ENCODE results near the gene HK1. TPM values are rescaled to one million over a fixed set of nuclear protein-coding genes. Genes with fewer than 3 reads are reported as not detected.

HK1 gene
- total RNA-seq, 2 donors from 2014 or later = 150 to 158 TPM

DNA sequence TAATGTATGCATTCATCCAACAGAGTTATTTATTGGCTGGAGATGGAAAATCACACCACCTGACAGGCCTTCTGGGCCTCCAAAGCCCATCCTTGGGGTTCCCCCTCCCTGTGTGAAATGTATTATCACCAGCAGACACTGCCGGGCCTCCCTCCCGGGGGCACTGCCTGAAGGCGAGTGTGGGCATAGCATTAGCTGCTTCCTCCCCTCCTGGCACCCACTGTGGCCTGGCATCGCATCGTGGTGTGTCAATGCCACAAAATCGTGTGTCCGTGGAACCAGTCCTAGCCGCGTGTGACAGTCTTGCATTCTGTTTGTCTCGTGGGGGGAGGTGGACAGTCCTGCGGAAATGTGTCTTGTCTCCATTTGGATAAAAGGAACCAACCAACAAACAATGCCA lies 123.1 kb downstream of the HK1 start:
- H3K9me3 ChIP-seq = no peaks in the 10 kb centered on the region
- peaks cover 43% of the 10 kb centered on the region for H3K36me3 ChIP-seq
- no peaks in the 10 kb centered on the region for H3K27me3 ChIP-seq (replicated peaks; ENCODE audit: insufficient read depth)
- DNase-seq (ENCODE audit: low spot score) (no peak), ATAC-seq (ENCODE audit: insufficient number of reproducible peaks, low FRiP score, low read depth) (no peak)
- TF ChIP-seq, protein P1, sequence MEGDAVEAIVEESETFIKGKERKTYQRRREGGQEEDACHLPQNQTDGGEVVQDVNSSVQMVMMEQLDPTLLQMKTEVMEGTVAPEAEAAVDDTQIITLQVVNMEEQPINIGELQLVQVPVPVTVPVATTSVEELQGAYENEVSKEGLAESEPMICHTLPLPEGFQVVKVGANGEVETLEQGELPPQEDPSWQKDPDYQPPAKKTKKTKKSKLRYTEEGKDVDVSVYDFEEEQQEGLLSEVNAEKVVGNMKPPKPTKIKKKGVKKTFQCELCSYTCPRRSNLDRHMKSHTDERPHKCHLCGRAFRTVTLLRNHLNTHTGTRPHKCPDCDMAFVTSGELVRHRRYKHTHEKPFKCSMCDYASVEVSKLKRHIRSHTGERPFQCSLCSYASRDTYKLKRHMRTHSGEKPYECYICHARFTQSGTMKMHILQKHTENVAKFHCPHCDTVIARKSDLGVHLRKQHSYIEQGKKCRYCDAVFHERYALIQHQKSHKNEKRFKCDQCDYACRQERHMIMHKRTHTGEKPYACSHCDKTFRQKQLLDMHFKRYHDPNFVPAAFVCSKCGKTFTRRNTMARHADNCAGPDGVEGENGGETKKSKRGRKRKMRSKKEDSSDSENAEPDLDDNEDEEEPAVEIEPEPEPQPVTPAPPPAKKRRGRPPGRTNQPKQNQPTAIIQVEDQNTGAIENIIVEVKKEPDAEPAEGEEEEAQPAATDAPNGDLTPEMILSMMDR (IDR thresholded peaks at IDR 0.05) = no peak
- H3K4me3 ChIP-seq = no peak overlapping the region
- peaks cover 6 to 22% of the 10 kb centered on the region in 2 donors for H3K4me1 ChIP-seq (ENCODE audit: control insufficient read depth in 1 of 2, low read depth in 2 of 2)
- no peak overlapping the region for H3K27ac ChIP-seq

- H3K4me1 ChIP-seq (ENCODE audit: control insufficient read depth in 1 of 2, low read depth in 2 of 2) = peaks cover 10 to 32% of the 10 kb centered on the region in 2 donors
- no peak overlapping the region for H3K27ac ChIP-seq
- ATAC-seq (ENCODE audit: insufficient number of reproducible peaks, low FRiP score, low read depth) (no peak), DNase-seq (ENCODE audit: low spot score) (no peak)
- TF ChIP-seq, protein P1 (IDR thresholded peaks at IDR 0.05) = no peak
- peaks cover 39% of the 10 kb centered on the region for H3K36me3 ChIP-seq
- no peaks in the 10 kb centered on the region for H3K9me3 ChIP-seq
- no peaks in the 10 kb centered on the region for H3K27me3 ChIP-seq (replicated peaks; ENCODE audit: insufficient read depth)
- H3K4me3 ChIP-seq = no peak overlapping the region
Observed at GRCh38 chr10:69402386-69402785, 124.1 kb downstream of the HK1 start.

GRCh38 chr10:69403066-69403465 lies 124.8 kb downstream of the HK1 start:
- ATAC-seq (ENCODE audit: insufficient number of reproducible peaks, low FRiP score, low read depth) (no peak), DNase-seq (ENCODE audit: low spot score) (no peak)
- TF ChIP-seq, protein P1 (IDR thresholded peaks at IDR 0.05) = no peak
- peaks cover 34% of the 10 kb centered on the region for H3K36me3 ChIP-seq
- peak overlapping the region in 1 of 2 donors; percentile 16 for H3K27ac ChIP-seq
- H3K4me3 ChIP-seq = no peak overlapping the region
- H3K27me3 ChIP-seq (replicated peaks; ENCODE audit: insufficient read depth) = no peaks in the 10 kb centered on the region
- no peaks in the 10 kb centered on the region for H3K9me3 ChIP-seq
- H3K4me1 ChIP-seq (ENCODE audit: control insufficient read depth in 1 of 2, low read depth in 2 of 2) = peaks cover 16 to 38% of the 10 kb centered on the region in 2 donors

DNA sequence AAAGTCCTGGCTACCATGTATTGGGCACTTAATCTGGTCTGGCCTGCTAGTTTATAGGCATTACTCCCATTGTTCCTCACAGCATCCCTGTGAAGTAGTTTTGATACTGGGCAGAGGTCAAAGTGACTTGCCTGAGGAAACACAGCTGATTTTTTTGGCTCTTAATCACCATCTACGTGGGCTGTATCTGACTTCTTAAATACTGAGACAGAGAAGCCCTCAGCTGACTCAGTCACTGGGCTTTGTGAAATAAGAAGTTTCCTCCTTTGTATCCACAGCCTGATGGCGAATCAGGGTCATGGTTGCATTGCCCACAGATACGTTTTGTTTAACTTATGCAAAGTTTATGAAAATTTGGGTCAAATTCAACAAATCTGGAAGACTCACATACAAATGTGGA lies 125.2 kb downstream of the HK1 start:
- Histone ChIP-seq H3K9me3 (no peaks in the 10 kb centered on the region), H3K27ac (peak overlapping the region in 1 of 2 donors; percentile 16), H3K36me3 (peaks cover 33% of the 10 kb centered on the region), H3K27me3 (replicated peaks; ENCODE audit: insufficient read depth) (no peaks in the 10 kb centered on the region), H3K4me1 (ENCODE audit: control insufficient read depth in 1 of 2, low read depth in 2 of 2) (peaks cover 18 to 42% of the 10 kb centered on the region in 2 donors), H3K4me3 (no peak overlapping the region)
- no peak for DNase-seq (ENCODE audit: low spot score)
- TF ChIP-seq, protein P1 (IDR thresholded peaks at IDR 0.05) = no peak
- ATAC-seq (ENCODE audit: insufficient number of reproducible peaks, low FRiP score, low read depth) = no peak

GRCh38 chr10:69404786-69405185 lies 126.5 kb downstream of the HK1 start:
- TF ChIP-seq, protein P1 (IDR thresholded peaks at IDR 0.05) = no peak
- Histone ChIP-seq H3K27ac (peak overlapping the region; percentile 56 to 74), H3K36me3 (peaks cover 22% of the 10 kb centered on the region), H3K4me1 (ENCODE audit: control insufficient read depth in 1 of 2, low read depth in 2 of 2) (peaks cover 18 to 45% of the 10 kb centered on the region in 2 donors), H3K4me3 (no peak overlapping the region), H3K27me3 (replicated peaks; ENCODE audit: insufficient read depth) (no peaks in the 10 kb centered on the region), H3K9me3 (no peaks in the 10 kb centered on the region)
- ATAC-seq (ENCODE audit: insufficient number of reproducible peaks, low FRiP score, low read depth) (no peak), DNase-seq (ENCODE audit: low spot score) (no peak)

All from thoracic aorta (tissue), 2 donors.